Melanocyte of skin (primary cell): ENCODE results near the gene HES5. TPM values are rescaled to one million over a fixed set of nuclear protein-coding genes. Genes with fewer than 3 reads are reported as not detected.

Experiments used
- total RNA-seq, 2 donors: library from RNA; depleted of rRNA; stranded (reverse); fragments of >200 nt; gene quantifications; 2 replicates each; pipeline ENCODE4 v1.2.3, GENCODE V29; 2012

The HES5 gene
- total RNA-seq = under 1 TPM in 1 of 2 donors, not detected in 1; 0.67 TPM

GRCh38 chr1:2529784-2530512, at the start of gene HES5:
TSS of gene HES5 (minus strand) at chr1:2530263. CDS start at chr1:2530164, 99 bp downstream.

GRCh38 chr1:2556277-2556677, 26.2 kb upstream of the HES5 start, which contains the start of gene TNFRSF14:
TSS of gene TNFRSF14 (plus strand) at chr1:2556371. CDS start at chr1:2556665, 294 bp downstream.

GRCh38 chr1:2525920-2526823, 3.9 kb downstream of the HES5 start, which contains the start of gene PANK4:
TSS of gene PANK4 (minus strand) at chr1:2526596. CDS start at chr1:2526587, 9 bp downstream.

Other genes starting within 250 kb of the HES5 start
- 10 to 100 TPM in 1 of 2 donors, 1 to 10 TPM in 1; 7.2 to 10.3 TPM for gene MORN1, start 138.7 kb downstream of the HES5 start, total RNA-seq
- 10 to 100 TPM; 51.3 to 70.9 TPM for gene RER1, start 138.4 kb downstream of the HES5 start, total RNA-seq
- gene PEX10, start 117.7 kb downstream of the HES5 start, total RNA-seq = 10 to 100 TPM; 32.3 to 38.0 TPM
- not detected for gene PLCH2, start 54.0 kb downstream of the HES5 start, total RNA-seq
- gene PANK4, start 3.7 kb downstream of the HES5 start, total RNA-seq = 10 to 100 TPM; 31.0 to 32.0 TPM
- gene TNFRSF14, start 26.1 kb upstream of the HES5 start, total RNA-seq = 100 to 1,000 TPM; 243 to 244 TPM
- gene PRXL2B, start 56.5 kb upstream of the HES5 start, total RNA-seq = 10 to 100 TPM; 23.4 to 34.3 TPM
- gene MMEL1, start 102.8 kb upstream of the HES5 start, total RNA-seq = not detected